ENCODE results near the gene C5orf52. TPM values are rescaled to one million over a fixed set of nuclear protein-coding genes. Genes with fewer than 3 reads are reported as not detected.

The C5orf52 gene
- not detected for total RNA-seq

DNA sequence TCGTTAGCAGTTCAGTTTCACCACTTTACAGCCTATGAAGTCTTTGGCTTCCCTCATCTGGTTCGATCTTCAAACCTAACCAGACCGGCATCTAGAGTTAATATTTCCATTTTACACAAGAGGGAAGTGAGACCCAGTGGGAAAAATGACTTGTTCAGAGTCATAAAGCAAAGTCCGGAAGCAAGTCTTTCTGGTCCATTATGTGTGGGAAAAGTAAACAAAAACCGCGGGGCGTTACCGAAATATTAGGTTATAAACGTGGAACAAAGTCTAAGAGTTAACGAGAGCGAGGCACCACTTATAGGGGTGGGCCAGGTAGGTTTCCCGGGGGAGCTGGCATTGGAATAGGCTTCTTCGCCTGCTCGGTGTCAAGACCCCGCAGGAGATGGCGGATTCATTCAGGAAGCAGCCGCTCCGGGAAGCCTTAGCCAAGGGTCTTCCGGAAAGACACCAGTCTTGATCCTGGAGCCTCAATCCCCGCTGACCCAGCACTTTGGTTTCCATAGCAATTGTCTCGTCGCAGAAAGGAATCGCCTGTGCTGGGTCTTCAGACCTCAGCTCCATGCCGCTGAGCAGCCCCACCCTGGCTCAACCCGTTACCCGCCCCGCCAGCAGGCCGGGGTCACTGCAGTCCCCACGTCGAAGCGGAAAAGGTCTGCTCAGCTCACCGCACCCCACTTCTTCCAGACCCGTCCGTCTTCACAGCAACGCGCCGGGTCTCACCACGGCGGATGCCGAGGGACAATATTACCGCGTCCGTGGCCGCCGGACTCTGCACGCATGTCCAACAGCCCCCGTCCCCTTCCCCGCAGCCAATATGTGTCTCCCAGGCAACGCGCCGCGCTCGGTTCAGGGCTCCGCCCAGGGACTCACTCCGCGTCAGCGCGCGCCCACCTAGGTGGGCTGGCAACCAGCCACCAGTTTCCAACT, at the start of gene C5orf52:
Gene C5orf52, plus strand, starts transcription at position 872 of the 930 bp plus-strand sequence. CDS start 82 bp downstream, outside the sequence.
- peaks cover 0 to 15% (median 5%) of the 10 kb centered on the region in 3 donors for H3K4me1 ChIP-seq
- peak within 1 kb of the TSS in 1 of 4 donors; percentile 30 for H3K27ac ChIP-seq
- H3K4me3 ChIP-seq = peak within 1 kb of the TSS; percentile 34 to 58
- no peak for TF ChIP-seq POLR2AphosphoS5 (IDR thresholded peaks at IDR 0.05)
- TF ChIP-seq, protein P1, sequence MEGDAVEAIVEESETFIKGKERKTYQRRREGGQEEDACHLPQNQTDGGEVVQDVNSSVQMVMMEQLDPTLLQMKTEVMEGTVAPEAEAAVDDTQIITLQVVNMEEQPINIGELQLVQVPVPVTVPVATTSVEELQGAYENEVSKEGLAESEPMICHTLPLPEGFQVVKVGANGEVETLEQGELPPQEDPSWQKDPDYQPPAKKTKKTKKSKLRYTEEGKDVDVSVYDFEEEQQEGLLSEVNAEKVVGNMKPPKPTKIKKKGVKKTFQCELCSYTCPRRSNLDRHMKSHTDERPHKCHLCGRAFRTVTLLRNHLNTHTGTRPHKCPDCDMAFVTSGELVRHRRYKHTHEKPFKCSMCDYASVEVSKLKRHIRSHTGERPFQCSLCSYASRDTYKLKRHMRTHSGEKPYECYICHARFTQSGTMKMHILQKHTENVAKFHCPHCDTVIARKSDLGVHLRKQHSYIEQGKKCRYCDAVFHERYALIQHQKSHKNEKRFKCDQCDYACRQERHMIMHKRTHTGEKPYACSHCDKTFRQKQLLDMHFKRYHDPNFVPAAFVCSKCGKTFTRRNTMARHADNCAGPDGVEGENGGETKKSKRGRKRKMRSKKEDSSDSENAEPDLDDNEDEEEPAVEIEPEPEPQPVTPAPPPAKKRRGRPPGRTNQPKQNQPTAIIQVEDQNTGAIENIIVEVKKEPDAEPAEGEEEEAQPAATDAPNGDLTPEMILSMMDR (IDR thresholded peaks at IDR 0.05) = no peak
- TF ChIP-seq EP300 (IDR thresholded peaks at IDR 0.05) = no peak
- no peak for TF ChIP-seq POLR2A (IDR thresholded peaks at IDR 0.05)
- 0 to 7% methylated on average over 11 of the region's 59 CpGs for WGBS, 2 donors (ENCODE audit: low coverage in 1 of 2)
- H3K9me3 ChIP-seq = no peaks in the 10 kb centered on the region
- peak; percentile 61 for ATAC-seq
- peaks cover 25% of the 10 kb centered on the region for H3K27me3 ChIP-seq
- no peaks in the 10 kb centered on the region for H3K36me3 ChIP-seq

DNA sequence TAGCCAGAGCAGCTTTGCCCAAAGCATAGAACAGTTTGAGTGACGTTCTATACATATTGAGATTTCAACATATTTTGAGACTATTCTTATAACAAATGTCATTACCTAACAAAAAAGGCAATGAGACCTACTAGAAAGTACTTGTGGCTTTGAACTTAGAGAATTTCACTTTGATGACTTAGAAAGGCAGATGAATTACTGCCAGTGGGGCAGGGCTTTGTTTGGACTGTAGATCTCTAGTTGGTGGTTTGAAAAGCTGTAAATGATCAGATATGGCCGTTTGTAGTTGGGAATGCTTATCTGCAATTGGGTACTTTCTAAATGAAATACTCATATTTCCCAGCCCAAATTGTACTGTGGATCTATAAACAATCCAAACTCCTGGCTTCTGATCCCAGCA, 47.2 kb upstream of the C5orf52 start:
- 46 to 64% methylated on average over 2 of the region's 2 CpGs for WGBS, 2 donors (ENCODE audit: low coverage in 1 of 2)
- H3K27me3 ChIP-seq = no peaks in the 10 kb centered on the region
- H3K27ac ChIP-seq = no peak overlapping the region
- no peak for ATAC-seq
- H3K4me1 ChIP-seq = no peaks in the 10 kb centered on the region
- TF ChIP-seq EP300 (IDR thresholded peaks at IDR 0.05) (no peak), POLR2AphosphoS5 (IDR thresholded peaks at IDR 0.05) (no peak), POLR2A (IDR thresholded peaks at IDR 0.05) (no peak)
- TF ChIP-seq, protein P1 (IDR thresholded peaks at IDR 0.05) = no peak
- peaks cover 0 to 4% (median 0%) of the 10 kb centered on the region in 3 donors for H3K9me3 ChIP-seq
- H3K4me3 ChIP-seq = no peak overlapping the region
- no peaks in the 10 kb centered on the region for H3K36me3 ChIP-seq

DNA sequence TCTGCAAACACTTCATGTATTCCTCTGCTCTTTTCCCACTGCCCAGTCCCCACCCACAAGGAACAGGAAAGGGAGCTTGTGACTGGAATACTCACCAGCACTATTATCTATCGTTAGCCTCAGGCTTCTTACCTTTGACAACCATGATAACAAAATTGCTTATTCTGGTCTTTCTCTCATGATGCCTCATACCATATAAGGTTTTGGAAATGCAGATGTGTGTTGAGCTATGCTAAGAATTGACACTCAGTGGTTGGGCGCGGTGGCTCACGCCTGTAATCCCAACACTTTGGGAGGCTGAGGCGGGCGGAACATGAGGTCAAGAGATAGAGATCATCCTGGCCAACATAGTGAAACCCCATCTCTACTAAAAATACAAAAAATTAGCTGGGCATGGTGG, 44.5 kb upstream of the C5orf52 start:
- ATAC-seq = no peak
- H3K9me3 ChIP-seq = peaks cover 0 to 8% (median 0%) of the 10 kb centered on the region in 3 donors
- TF ChIP-seq EP300 (IDR thresholded peaks at IDR 0.05) = no peak
- TF ChIP-seq, protein P1 (IDR thresholded peaks at IDR 0.05) = no peak
- no peak for TF ChIP-seq POLR2AphosphoS5 (IDR thresholded peaks at IDR 0.05)
- TF ChIP-seq POLR2A (IDR thresholded peaks at IDR 0.05) = no peak
- H3K27ac ChIP-seq = no peak overlapping the region
- WGBS, 2 donors (ENCODE audit: low coverage in 1 of 2) = 75 to 97% methylated on average over 2 to 5 of the region's 6 CpGs
- no peaks in the 10 kb centered on the region for H3K36me3 ChIP-seq
- H3K4me1 ChIP-seq = no peaks in the 10 kb centered on the region
- no peaks in the 10 kb centered on the region for H3K27me3 ChIP-seq
- H3K4me3 ChIP-seq = no peak overlapping the region

DNA sequence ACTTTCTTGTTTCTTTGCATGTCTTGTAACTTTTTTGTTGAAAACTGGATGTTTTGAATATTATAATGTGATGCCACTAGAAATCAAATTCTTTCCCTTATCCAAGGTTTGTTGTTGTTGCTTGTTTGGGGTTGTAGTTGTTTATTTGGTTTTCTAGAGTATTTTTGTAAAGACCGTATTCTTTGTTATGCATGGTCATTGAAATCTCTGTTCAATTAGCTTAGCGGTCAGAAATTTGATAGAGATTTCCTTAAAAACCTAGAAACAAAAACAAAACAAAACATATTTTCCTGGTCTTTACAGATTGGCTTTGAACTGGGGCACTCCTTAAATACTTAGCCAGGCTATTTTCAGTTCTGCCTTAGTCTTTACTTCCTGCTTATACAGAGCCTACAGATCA, 41.0 kb upstream of the C5orf52 start:
- no peak for ATAC-seq
- peaks cover 0 to 4% (median 0%) of the 10 kb centered on the region in 3 donors for H3K9me3 ChIP-seq
- H3K27me3 ChIP-seq = no peaks in the 10 kb centered on the region
- H3K4me1 ChIP-seq = no peaks in the 10 kb centered on the region
- H3K4me3 ChIP-seq = no peak overlapping the region
- 71 to 72% methylated on average over 2 of the region's 2 CpGs for WGBS, 2 donors (ENCODE audit: low coverage in 1 of 2)
- H3K27ac ChIP-seq = no peak overlapping the region
- no peaks in the 10 kb centered on the region for H3K36me3 ChIP-seq
- TF ChIP-seq EP300 (IDR thresholded peaks at IDR 0.05) (no peak), POLR2A (IDR thresholded peaks at IDR 0.05) (no peak), POLR2AphosphoS5 (IDR thresholded peaks at IDR 0.05) (no peak)
- TF ChIP-seq, protein P1 (IDR thresholded peaks at IDR 0.05) = no peak

Measured in gastroesophageal sphincter (tissue), 4 donors.